Posterior cingulate gyrus (tissue), 11 donors: ENCODE results near the gene TOP3A.

Experiments
- DNase-seq, 10 donors: peaks; one replicate each; pipeline versions ENCODE4 v3.0.0 to v3.0.0-alpha.2; 2020 to 2021; ENCODE audit warnings: mixed read lengths in 3 of 10
- intact Hi-C: fragments of 100-400 bp; cut with DNase I; formaldehyde crosslinking; loops from one replicate; pipeline ENCODE4 v1.15.1; 2023

TOP3A gene

GRCh38 chr17:18291718-18292540, 22.9 kb downstream of the TOP3A start:
- peak in 1 of 10 donors; percentile 54 for DNase-seq
- intact Hi-C loops = no loop called here

DNA sequence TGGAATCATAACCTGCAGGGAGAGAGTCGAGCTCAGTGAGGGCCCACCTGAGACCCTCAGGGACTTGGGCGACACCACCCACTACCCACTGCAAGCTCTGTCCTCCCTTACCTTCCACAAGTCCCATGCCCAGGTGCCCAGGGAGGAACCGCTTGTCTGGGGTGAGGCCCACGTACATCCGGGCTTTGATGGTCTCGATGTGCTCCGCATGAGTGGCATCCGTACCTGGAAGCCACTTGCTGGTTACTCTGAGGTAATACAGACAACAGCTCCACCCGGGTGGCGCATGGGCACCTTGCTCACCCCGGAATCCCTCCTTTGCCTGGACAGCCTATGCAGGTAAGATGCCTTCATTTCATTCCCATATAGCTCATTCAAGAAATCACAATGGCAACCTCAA, 29.5 kb downstream of the TOP3A start:
- intact Hi-C loops = no loop called here

GRCh38 chr17:18281788-18282187, 33.0 kb downstream of the TOP3A start:
- intact Hi-C loops = no loop called here
- DNase-seq = peak in 1 of 10 donors; percentile 7

More for the DNA sequence above, 29.5 kb downstream of the TOP3A start:
- peak in 2 of 10 donors; percentile 47 to 63 for DNase-seq

DNA sequence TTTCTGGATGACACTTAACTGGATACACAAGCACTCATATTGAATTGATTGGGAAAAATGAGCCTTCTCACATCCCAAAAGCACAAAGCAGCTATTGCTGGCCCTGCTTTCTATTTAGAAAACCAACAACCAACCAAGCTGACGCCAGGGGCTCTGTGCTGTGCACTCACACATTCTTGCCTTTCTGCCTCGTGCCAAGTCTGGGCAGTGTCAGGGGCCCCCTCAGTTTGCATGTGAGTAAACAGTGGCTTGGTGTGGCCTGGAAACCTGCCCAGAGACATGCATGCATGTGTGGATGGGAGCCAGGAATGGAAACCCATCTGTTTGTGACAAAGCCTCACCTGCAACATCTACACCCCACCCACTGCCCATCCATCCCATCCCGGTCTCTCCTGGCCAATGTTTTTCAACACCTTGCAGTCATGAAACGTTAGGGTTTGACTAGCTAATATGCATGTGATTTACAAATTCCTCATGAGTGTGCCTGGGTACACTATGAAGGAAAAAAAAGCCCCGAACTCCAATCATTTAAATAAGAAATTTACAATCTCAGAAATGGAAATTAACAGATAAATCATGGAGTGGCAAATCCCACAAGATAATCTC, 33.9 kb downstream of the TOP3A start:
- intact Hi-C loops = no loop called here
- DNase-seq = peak in 1 of 10 donors; percentile 73

DNA sequence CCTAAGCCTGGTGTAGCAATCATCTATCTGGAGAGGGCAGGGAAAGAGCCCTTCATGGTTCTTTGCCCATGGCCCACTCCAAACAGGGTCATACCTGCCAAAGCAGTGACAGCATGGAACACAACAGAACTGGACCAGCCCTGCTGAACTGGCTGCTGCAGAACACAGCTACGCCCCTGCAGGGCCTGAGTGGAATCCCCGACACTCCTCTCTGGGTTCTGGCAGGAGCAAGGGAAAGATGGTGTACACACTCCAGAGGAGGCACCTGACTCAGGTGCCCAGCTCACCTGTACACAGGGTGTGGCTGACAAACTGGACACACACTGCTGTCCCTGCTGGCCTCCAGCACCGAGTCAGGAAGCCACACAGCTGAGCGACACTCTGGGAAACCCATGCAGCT, 34.5 kb downstream of the TOP3A start:
- DNase-seq = peak in 1 of 10 donors; percentile 60
- intact Hi-C loops = no loop called here

- no peak for DNase-seq
Measured at GRCh38 chr17:18278867-18279266, 35.9 kb downstream of the TOP3A start.

GRCh38 chr17:18277076-18277475, 37.7 kb downstream of the TOP3A start:
- DNase-seq = peak in 1 of 10 donors; percentile 18
- intact Hi-C loops = no loop called here

More at GRCh38 chr17:18278867-18279266, 35.9 kb downstream of the TOP3A start:
- intact Hi-C loops = no loop called here

- intact Hi-C loops = no loop called here
- peak in 1 of 10 donors; percentile 71 for DNase-seq
Measured at GRCh38 chr17:18270046-18270931, 44.5 kb downstream of the TOP3A start.

DNA sequence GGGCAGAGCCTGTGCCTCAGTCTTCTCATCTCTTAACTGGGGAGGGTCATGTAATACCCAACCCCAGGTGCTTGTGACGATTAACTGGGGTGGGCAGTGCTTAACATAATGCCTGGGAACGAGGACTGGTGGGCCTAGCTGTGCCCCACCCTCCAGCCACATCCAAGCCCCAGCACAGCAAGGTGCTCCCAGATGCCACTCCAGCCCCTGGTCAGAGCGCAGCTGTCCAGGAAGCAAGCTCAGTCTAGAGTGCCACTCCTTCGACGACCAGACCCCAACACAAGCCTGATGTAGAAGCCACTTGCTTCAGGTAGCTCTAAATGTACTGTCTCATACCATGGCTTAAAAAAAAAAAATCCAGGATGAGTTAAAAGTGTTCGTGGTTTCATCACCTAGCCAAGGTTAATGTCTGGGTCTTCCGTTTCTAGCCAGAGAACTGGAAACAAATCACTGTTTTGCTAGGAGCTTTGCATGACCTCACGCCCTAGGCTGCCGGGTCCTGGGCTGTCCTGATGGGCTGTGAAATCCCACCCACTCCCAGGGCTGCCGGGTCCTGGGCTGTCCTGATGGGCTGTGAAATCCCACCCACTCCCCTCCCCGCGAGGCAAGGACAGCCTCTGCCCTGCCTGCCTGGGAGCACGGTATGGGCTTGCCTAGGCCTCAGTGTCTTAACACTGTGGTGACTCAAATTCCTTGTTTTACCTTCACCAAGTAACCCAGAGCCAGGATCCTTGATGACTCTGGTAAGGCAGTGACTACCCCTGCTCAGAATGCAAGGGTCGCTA, 46.7 kb downstream of the TOP3A start:
- intact Hi-C loops = no loop called here
- peak in 1 of 10 donors; percentile 62 for DNase-seq

GRCh38 chr17:18267366-18267765, 47.4 kb downstream of the TOP3A start:
- peak in 1 of 10 donors; percentile 40 for DNase-seq
- intact Hi-C loops = no loop called here

DNA sequence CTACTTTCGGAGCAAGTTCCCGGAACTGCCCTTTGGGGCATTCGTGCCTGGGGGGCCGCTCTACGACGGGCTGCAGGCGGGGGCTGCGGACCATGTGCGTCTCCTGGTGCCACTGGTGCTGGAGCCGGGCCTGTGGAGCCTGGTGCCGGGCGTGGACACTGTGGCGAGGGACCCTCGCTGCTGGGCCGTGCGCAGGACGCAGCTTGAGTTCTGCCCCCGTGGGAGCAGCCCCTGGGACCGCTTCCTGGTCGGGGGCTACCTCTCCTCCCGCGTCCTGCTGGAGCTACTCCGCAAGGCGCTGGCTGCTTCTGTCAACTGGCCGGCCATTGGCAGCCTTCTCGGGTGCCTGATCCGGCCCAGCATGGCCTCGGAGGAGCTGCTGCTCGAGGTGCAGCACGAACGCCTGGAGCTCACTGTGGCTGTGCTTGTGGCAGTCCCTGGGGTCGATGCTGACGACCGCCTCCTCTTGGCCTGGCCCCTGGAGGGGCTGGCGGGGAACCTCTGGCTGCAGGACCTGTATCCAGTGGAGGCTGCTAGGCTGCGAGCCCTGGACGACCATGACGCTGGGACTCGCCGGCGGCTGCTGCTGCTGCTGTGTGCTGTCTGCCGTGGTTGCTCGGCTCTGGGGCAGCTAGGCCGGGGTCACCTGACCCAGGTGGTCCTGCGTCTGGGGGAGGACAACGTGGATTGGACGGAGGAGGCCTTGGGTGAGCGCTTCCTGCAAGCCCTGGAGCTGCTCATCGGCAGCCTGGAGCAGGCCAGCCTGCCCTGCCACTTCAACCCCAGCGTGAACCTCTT, 50.7 kb downstream of the TOP3A start:
- intact Hi-C loops = loop anchor here (5.0 kb wide), 1 partner anchor 37 kb away; the partner anchor contains the start of gene LLGL1
- no peak for DNase-seq

GRCh38 chr17:18262641-18263040, 52.2 kb downstream of the TOP3A start:
- no peak for DNase-seq
- intact Hi-C loops = loop anchor here (5.0 kb wide), 1 partner anchor 35 kb away; the partner anchor contains the start of gene LLGL1

DNA sequence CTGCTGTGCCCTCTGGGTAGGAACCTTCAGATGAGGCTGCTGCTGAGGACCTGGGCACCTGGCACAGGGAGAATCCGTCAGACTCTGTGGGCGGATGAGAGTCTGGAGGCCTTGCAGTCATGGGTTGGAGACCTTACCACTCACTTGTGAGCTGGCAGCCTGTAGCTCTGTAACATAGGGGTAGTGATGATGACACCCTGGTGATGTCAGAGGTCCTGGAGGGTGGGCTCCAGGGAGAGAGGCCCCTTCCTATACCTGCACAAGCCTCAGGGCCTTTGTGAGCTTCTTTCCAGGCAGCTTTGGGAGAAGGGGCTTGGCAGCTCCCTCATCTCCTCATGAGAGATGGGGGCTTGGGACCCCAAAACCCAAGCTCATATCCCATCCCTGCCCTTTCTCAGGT, 52.7 kb downstream of the TOP3A start:
- no peak for DNase-seq
- intact Hi-C loops = loop anchor here (5.0 kb wide), 1 partner anchor 35 kb away; the partner anchor contains the start of gene LLGL1

DNA sequence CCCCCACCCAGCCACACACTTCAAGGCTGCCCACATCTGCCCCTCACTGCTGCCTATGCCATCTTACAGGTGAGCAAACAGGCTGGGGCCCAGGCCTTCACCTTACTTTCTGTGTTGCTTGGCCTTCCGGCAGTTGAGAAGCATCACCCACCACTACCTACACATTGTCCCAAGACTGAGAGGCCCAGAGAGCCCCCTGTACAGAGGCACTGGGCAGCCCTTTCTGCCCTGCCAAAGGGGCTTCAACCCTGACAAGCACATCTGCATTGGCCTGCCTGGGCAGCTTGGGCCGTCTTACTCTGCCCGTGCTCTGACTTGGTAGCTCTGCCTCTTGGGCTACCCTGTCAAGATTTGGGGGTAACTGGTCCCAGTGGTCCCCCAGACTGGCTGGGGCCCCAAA, 53.1 kb downstream of the TOP3A start:
- intact Hi-C loops = loop anchor here (2.0 to 5.0 kb wide), 2 partner anchors 34 to 53 kb away; partner anchors contain the start of genes LLGL1, SMCR8 and TOP3A

DNA sequence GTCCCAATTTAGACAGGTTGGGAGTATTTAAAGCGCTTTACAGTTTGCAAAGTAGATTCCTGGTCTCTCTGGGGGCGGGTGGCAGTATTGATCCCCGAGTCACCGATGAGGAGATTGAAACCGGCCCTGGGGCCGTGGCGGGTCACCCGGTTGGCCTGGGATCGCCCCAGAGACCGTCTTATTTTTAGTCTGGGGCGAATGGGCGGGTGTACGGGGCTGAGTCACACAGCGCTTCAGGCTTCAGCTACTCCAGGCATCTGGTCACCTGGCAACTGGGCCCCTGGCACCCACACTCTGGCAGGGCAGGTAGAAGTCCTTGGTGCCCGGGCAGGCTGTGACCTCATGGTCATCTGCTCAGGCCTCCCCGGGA, 53.7 kb downstream of the TOP3A start:
- intact Hi-C loops = loop anchor here (2.0 to 5.0 kb wide), 2 partner anchors 34 to 54 kb away; partner anchors contain the start of genes LLGL1, SMCR8 and TOP3A

More for the DNA sequence above, 53.1 kb downstream of the TOP3A start:
- peak in 1 of 10 donors; percentile 71 for DNase-seq

GRCh38 chr17:18260332-18261145, 54.3 kb downstream of the TOP3A start, which contains the start of gene MIEF2:
Gene MIEF2, plus strand, starts transcription at chr17:18260662. Its CDS starts 2,059 bp downstream, at chr17:18262721.
- intact Hi-C loops = loop anchor here (2.0 to 5.0 kb wide), 2 partner anchors 33 to 54 kb away; partner anchors contain the start of genes LLGL1, SMCR8 and TOP3A
- DNase-seq = peak; percentile 93 to 100 (median 96)

More for the DNA sequence above, 53.7 kb downstream of the TOP3A start:
- DNase-seq = peak in 4 of 10 donors; percentile 29 to 86 (median 64)

GRCh38 chr17:18259621-18260331, 55.0 kb downstream of the TOP3A start:
- intact Hi-C loops = loop anchor here (2.0 to 5.0 kb wide), 2 partner anchors 32 to 55 kb away; partner anchors contain the start of genes LLGL1, SMCR8 and TOP3A
- DNase-seq = no peak
